LoVo (cell line): ENCODE results near the gene CTIF.

Experiments used
- DNase-seq: peaks from one replicate; pipeline ENCODE4 v3.0.0-alpha.2; 2016; ENCODE audit warnings: low spot score

Gene CTIF

DNA sequence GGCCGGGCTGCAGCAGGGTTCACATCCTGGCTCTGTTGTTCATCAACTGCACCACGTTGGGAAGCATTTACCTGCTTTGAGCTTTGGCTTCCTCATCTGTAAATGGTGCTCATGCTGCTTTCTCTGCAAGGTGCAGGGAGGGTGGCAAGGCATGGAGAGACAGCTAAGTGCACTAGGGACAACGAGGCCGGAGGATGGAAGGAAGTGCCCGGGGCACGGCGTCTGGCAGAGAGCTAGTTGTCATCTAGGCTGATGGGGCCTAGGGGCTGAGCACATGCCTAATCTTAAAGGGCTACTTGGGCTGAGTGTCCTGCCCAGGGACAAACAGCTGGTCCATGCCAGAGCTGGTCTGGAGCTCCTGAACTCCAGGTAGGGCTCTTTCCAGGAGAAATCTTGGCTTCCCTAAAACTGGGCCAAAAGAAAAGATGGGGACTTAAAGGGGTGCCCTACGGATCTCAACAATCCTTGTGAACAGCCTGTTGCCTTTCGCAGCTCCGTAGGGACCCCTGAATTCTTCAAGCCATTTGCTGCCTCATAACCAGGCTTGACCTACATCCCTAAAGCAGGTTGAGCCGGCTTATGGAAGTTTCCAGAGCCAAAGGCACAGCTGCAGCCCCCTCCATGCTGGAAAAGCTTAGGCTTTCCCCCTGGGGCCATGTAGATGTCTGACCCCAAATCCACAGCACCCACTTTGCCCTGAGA, 281.1 kb downstream of the CTIF start:
- no peak for DNase-seq

DNA sequence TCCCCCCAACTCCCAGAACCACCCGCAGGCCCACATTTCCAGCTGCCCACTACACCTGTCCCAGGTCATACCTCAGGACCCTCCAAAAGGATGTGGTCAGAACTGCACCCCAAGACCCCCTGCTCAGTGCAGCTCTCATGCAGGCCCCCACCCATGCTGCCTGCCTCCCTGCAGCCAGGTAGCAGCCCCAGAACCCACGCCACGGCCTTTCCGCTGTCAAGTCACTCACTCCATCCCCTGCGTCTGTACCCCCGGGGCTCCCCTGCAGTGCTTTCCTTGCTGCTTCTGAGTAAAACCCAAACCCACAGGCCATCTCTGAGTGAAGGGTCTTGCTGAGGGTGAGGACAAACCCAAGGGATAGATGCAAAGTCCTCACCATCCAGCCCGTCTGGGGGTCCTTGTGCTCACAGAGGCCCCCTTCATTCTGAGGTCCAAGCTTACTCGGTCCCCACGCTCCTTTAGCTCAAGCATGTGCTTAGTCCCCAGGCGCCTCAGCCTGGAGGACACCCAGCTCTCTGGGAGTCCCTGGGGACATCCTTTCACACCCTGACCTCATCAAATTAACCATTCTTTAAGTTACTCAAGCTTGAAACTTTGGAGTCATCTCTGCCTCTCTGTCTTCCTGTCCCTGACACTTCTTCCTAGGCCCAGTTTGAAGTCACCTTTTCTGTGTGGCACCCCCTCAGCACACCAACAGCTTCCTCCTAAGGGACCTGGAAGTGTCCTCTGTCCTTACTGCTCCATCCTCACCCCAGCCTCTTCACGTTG, 281.8 kb downstream of the CTIF start:
- no peak for DNase-seq

DNA sequence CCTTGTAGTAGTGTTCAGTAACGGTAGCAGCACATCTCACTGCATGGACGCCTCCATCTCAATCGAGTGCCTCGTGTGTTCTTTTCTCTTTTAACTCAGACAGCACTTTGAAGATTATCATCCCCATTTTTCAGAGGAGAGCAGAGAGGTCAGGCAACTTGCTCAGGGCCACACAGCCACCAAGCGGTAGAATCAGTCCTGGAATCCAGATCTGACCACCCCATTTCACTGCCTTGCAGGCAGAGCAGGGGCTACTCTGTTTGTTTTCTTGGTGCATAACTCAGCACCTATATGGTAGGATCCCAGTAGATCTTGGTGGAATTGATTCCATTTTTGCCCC, 282.4 kb downstream of the CTIF start:
- DNase-seq: no peak

DNA sequence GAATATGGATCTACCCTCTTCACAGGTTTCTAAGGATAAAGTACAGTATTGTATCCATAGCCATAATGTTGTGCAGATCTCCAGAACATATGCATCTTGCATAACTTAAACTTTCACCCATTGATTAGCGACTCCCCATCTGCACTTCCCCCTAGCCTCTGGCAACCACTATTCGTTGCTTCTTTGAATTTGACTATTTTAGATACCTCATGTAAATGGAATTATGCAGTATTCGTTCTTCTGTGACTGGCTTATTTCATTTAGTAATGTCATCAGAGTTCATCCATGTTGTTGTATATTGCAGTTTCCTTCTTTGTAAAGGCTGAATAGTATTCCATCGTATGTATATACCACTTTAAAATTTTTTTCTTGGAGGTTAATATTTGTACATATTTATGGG, 283.0 kb downstream of the CTIF start:
- DNase-seq: no peak

DNA sequence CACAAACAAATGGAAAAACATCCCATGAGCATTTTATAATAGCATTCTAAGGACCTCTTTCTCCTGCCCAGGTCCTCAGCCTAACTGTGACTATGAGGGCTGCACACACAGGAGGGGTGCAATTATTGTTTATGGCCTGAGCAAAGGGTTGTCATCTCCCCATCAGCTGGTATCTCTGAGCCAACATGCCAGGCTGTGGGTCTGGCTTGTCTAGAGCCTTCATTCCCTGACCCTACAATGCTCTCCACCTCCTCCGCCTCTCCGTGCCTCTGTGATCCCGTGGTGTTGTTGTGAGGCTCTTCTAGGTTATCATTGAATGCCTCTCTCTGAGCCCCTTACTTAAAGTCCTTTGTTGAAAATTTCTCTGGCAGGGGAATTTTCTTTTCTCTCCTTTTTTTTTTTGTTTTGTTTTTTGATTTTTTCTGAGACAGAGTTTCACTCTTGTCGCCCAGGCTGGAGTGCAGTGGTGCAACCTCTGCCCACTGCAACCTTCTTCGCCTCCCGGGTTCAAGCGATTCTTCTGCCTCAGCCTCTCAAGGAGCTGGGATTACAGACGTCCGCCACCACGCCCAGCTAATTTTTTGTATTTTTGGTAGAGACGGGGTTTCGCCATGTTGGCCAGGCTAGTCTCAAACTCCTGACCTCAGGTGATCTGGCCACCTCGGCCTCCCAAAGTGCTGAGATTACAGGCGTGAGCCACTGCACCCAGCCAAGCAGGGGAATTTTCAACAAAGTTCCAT, 285.6 kb downstream of the CTIF start:
- no peak for DNase-seq

DNA sequence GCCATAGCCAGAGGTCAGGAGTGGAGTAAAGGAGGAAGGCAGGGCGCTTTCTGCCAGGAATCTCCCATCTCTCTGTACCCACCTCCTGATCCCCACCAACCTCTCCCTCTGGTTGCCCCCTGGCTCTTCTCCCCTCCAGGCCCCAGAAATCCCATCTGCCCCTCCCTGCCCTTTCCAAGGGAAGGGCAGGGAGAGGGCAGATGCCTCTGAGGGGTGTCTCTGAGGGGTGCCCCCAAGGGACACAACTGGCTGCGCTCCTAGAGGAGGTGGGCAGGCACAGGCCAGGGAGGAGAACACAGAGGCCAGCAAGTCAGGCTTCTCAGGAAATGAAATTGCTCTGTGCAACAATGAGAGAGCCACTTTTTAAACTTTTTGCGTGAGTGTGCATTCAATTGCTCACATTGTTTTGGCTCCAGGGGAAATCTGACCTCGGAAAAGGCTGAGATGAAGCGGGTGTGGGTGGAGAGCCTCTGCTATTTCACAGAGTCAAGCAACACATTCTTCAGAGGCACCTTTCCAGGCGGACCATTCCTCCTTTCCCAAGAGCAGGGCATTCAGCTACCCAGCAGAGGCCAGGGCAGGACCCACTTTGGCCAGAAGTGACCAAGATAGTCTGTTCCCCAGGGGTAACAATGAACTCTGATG, 286.4 kb downstream of the CTIF start:
- no peak for DNase-seq

DNA sequence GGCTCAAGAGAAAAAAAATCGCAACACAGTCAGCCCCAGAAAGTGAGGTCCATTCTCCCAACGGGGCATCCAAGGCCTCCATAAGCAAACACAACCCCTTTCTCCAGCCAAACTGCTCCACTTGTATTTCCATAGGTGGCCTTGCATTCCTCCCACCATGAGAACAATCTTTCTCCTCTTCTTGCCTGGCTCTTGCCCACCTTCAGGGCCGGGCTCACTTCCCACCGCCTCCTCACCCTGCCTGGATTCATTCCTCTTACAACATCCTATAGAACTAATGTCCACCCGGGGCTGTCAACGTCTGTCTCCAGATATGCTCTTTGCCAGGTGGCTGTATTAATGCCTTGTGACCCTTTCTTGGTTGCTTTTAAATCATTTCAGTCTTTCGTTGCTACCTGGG, 287.4 kb downstream of the CTIF start:
- DNase-seq: no peak

DNA sequence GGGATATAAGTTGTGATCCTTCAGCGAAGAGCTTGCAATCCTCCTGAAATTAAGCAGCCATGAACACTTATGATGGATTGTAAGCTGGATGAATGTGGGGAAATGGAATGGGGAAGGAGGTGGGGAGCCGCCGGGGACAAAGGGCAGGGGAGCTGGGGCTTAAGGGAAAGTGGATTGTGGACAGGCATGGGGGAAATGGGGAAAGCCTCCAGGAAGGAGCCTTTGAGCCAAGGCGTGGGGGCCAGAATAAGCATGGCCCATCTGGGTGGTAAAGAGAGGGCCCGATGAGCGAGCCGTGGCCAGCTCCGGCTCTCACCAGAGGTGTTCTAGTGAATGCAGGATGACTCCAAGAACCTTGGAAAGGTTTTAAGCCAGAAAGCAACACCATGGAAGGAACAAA, 288.0 kb downstream of the CTIF start:
- DNase-seq: no peak

DNA sequence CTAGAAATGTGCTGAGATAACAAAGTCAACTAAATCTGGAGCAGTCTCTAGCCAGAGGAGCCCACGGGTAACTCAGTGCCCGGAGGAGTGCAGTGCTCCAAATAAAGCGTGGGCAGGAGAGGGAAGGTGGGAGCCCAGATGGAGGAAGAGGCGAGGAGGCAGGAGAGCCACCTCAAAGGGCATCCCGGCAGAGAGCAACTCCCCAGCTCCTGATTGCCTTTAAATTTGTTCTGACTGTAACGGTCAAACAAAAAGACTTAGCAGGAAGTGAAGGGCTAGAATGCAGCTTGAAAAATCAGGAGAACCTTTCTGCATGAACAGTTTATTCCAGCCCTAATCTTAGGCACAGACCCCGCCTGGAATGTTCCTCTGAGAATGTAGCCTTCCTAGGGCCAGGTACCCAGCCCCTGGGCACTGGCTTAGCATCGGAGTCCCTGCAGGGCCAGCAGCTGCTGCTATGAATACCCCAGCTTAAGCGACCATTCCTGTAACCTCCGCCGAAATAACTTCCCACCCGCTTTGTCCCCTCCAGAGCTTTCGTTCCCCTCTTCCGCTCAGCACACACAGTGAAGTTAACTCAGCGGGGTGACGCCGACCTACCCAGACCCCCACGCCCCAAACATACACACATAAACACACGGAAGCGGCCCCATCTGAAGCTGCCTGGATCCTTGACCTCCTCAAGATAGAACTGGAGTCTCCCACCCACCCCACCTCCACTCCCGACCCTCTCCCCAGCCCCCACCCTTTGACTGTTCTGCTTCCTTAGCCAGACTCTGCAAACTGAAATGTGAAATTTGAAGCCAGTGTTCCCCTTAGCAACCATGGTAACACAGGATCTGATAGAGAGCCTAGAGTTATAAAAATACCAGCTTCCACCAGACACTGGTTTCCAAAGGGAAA, 288.7 kb downstream of the CTIF start:
- no peak for DNase-seq

DNA sequence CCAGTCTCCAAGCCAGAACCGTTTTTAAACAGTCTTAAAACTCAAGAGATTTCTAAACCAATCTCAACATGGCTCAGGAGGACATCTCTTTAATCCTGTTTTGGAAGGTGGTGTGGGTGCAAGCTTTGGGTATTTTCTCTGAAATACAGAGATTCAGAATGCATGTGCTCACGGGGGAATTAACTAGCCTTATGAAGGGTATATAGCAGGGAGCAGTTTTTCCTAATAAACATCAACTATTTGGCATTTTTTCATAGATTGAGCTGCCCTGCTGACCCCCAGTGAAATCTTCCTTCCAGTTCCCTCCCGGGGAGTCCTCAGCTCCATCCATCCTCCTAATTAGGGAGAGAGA, 289.3 kb downstream of the CTIF start:
- DNase-seq: no peak

DNA sequence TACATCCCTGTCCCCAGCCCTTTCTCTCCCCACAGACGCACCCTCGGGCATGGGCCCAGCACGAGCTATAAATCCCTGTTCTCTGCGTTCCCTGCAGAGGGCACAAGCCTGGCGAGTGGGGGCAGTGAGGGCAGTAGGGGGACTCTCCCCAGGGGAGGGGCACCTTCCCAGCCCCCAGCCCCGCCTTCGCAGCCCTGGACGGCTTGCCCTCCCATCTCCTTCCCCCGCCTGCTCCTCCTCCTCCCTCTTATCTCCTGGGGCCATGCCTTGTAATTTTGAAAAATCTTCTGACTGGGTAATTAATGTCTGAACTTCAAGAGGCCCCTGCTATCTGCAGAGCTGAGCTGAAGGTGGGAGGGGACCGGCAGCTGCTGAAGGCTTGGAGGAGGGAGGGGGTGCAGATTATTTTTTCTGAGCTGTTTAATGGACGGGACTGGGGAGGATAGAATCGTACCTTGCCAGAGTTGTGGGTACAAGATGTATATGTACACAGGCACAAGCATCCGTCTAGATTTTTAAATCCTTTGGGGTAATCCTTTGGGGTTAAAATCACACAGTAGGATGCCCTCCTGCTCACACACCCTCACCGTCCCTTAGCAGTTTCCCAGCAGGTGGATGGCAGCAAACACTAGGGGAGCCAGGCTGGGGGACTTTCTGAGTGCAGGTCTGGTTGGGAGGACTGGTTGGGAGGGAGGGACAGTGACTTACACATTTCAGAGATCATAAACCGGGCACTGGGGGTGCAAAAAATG, 290.0 kb downstream of the CTIF start:
- no peak for DNase-seq

DNA sequence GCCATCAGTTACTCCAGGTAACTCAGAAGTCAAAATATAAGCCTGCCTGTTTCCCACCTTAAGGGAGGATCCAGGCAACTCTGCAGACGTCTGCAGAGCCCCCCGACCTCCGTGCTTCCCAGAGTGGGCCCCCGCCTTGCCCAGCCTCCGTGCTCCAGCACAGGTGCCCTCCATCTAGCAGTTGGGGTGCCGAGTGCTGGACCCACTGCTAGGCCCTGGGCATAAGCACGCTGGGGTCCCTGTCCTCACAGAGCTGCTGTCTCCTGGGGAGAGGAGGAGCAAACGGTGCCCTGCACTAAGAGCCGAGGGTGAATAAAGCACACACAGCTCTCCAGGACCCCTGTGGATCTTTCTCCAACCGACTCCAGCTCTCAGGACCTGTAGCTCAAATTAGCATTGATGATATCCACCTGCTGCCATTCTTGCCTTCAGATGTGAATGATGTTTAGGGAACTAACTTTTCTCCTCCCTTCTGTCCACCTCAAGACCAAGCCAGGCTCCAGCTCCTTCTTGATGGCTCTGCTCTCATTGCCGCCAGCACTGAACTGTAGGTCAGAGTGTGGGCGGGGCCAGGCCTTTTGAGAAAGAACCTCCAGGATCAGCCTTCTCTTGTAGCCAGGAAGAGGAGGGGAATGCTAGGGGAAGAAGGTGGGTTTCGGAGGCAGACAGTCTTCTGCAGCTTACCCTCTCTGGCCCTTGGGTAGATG, 290.8 kb downstream of the CTIF start:
- no peak for DNase-seq

DNA sequence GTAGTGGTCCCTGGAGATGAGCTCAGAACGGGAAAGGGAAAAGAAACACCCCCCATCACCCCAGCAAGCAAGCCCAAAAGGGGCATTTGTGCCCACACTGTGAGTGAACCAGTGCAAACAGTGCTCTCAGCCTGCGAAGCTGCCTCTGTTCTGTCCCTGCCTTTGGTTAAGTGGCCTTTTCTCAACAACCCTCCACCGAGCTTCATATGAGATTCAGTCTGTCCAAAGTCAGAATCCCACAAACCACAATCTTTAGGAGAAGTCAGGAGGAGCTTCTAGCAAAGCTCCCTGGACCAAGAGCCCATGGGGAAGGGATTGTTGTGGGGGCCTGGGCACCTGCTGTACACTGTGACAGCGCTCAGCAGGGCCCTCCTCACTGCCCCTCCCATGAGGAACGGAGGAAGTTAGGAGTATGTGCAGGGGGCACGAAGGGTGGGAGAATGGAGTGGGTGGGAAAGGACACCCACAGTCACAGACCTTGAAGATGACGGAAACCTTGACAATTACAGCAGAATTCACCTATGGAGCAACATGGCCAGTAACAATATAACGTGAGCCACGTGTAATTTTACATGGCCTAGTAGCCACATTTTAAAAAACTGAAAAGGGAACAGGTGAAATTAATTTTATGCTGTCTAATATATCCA, 292.4 kb downstream of the CTIF start:
- DNase-seq: no peak

DNA sequence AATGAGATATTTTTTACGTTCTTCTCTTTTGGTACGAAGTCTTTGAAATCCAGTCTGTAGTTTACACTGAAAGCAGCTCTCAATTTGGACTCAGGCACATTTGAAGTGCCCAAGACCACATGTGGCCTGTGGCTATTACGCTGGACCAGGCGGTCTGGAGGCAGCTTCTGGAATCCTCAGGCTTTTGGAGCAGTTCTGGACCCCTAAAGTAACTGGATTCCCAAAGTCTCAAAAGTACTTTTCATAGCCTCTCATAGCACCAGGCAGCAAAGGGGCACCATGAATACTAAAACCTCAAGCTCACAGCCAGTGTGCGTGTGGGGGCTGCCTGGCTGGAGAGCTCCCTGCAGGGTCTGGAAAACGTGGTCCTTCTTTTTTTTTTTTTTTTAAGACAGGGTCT, 293.0 kb downstream of the CTIF start:
- no peak for DNase-seq

DNA sequence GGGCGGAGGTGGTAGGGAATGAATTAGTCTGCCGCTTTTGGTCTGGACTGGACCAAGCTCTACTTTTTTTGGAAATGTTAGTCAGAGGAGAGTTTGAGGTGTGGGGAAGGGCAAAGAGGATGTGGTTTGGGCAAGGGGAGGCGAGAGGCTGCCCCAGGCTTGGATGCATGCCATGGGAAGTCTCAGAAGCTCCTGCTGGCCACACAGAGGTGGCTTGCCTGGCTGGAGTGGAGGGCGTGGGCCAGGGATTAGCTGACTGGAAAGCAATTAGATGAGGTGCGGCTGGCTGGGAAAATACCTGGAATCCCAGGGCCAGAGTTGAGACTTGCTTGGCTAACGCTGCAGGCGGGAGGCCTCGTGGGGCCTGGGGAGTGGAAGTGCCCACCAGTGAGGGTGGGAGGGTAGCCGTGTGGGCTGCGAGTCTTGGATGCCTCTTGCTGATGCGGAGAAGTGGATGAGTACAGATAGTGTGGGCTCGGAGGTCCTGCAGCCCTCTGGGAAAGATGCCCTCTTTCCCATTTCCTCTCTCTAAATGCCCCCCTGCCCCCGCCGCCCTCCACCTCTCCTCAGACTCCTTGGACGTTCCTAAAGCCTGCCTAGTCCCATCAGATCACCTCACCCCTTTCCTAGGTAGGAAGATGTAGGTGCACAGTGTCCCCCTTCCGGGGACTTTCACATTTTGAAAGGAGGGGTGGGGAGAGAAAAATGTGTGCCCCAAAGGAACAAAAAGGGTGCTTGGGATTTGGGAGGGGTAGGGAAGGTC, 294.3 kb downstream of the CTIF start:
- DNase-seq: peak; percentile 84

DNA sequence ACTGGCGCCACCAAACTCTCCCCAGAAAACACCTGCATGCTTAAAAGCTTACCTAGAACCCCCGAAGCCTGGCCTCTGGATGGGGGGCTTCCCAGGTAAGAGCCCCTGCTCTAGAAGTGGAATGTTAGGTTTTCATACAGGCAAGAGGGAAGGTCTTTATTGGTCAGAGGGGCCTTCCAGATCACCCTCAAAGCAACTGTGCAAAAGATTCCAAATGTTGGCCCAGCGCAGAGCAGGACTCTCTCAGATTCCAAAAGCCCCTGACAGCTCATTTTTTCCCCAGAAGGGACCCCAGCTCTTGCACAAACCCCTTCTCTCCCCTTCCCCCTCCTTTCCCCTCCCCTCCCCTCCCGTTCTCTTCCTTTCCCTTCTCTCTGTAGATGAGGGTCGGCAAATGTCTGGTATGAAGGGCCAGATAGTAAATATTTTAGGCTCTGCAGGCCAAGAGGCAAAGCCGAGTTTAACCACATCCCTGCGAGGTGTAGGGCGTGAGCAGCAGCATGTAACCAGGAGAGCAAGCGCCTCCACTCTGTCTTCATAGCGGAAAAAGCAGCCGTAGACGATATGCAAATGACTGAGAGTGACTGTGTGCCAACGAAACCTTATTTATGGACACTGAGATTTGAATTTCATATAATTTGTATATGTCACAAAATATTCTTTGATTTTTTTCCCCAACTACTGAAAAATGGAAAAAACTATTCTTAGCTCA, 295.0 kb downstream of the CTIF start:
- no peak for DNase-seq

DNA sequence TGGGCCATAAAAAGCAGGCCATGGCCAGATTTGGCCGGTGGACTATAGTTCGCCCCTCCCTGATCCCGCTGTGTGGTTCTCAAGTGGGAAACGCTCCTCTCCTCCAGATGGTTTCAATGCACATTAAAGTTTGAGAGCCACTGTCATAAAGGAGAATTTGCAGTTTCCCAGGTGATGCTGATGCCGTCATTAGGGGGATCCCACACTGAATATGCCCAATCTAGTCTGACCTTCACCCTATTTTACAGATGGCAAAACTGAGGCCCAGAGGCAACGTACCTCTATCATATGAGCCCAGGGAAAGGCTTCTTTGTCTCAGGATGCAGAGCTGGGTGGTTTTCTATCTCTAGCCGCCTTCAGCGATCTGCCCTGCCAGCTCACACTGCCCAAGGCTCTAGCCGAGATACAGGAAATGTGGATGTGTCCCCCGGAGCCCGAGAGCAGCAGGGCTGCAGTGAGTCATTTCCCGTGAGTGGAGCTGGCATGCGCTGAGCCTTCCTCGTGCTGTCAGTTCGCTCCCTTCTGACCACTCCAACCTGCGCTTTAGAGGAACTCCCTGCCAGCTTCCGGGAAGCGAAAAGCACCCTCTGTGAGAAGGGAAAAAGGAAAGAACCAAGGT, 295.7 kb downstream of the CTIF start:
- peak; percentile 58 for DNase-seq

DNA sequence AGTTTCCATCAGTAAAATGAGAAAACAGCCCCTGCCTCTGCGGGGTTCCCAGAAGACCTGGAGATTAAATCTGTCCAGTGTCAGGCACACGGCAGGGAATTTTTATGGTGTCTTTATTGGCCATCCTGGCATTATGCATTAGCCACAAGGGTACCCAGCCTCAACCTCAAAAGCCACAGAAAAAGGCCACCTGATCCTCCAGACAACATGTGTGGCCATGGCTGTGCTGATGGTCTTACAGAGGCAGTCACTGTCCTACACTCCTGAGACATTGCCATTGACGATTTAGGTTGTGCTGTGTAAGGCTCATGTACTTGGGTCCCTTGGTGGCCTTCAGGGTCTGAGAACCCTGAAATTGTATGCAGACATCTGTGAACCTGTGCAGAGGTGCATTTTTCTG, 296.3 kb downstream of the CTIF start:
- DNase-seq: no peak
